ENCODE results near the gene RASSF3. TPM values are rescaled to one million over a fixed set of nuclear protein-coding genes. Genes with fewer than 3 reads are reported as not detected.

RASSF3 gene
- total RNA-seq, 4 donors from 2014 or later, result 14.7 to 18.3 (median 16.7) TPM

- Histone ChIP-seq H3K27ac (no peak overlapping the region), H3K36me3 (no peaks in the 10 kb centered on the region), H3K9me3 (peaks cover 0 to 17% (median 5%) of the 10 kb centered on the region in 4 donors), H3K4me1 (peaks cover 0 to 19% (median under 1%) of the 10 kb centered on the region in 4 donors), H3K27me3 (no peaks in the 10 kb centered on the region), H3K4me3 (no peak overlapping the region)
- DNase-seq (ENCODE audit: low spot score in 2 of 2), result no peak
- TF ChIP-seq CTCF (IDR thresholded peaks at IDR 0.05), result no peak
- no peak for TF ChIP-seq POLR2A (IDR thresholded peaks at IDR 0.05)
- TF ChIP-seq EP300 (IDR thresholded peaks at IDR 0.05), result no peak
These were observed 35.5 kb upstream of the RASSF3 start for GRCh38 chr12:64574837-64575236.

GRCh38 chr12:64577046-64577445 lies 33.2 kb upstream of the RASSF3 start:
- TF ChIP-seq POLR2A (IDR thresholded peaks at IDR 0.05) (no peak), EP300 (IDR thresholded peaks at IDR 0.05) (no peak), CTCF (IDR thresholded peaks at IDR 0.05) (no peak)
- Histone ChIP-seq H3K4me1 (no peaks in the 10 kb centered on the region), H3K27ac (no peak overlapping the region), H3K9me3 (peaks cover 0 to 17% (median 5%) of the 10 kb centered on the region in 4 donors), H3K36me3 (no peaks in the 10 kb centered on the region), H3K4me3 (no peak overlapping the region), H3K27me3 (no peaks in the 10 kb centered on the region)
- no peak for DNase-seq (ENCODE audit: low spot score in 2 of 2)
- 94 to 96% methylated on average over 4 of the region's 4 CpGs for whole genome bisulfite sequencing, 2 donors

GRCh38 chr12:64578566-64578965 lies 31.7 kb upstream of the RASSF3 start:
- H3K4me1 ChIP-seq, result peaks cover 0 to 9% (median 0%) of the 10 kb centered on the region in 4 donors
- TF ChIP-seq CTCF (IDR thresholded peaks at IDR 0.05), result no peak
- no peak for TF ChIP-seq POLR2A (IDR thresholded peaks at IDR 0.05)
- TF ChIP-seq EP300 (IDR thresholded peaks at IDR 0.05), result no peak
- H3K27ac ChIP-seq, result no peak overlapping the region
- 76 to 90% methylated on average over 4 of the region's 4 CpGs for WGBS, 2 donors
- no peak for DNase-seq (ENCODE audit: low spot score in 2 of 2)
- peaks cover 0 to 17% (median 5%) of the 10 kb centered on the region in 4 donors for H3K9me3 ChIP-seq
- no peak overlapping the region for H3K4me3 ChIP-seq
- H3K36me3 ChIP-seq, result no peaks in the 10 kb centered on the region
- no peaks in the 10 kb centered on the region for H3K27me3 ChIP-seq

- Histone ChIP-seq H3K27ac (no peak overlapping the region), H3K36me3 (no peaks in the 10 kb centered on the region), H3K4me3 (no peak overlapping the region), H3K27me3 (no peaks in the 10 kb centered on the region), H3K4me1 (peaks cover 0 to 19% (median 5%) of the 10 kb centered on the region in 4 donors), H3K9me3 (peaks cover 0 to 2% (median 0%) of the 10 kb centered on the region in 4 donors)
- DNase-seq (ENCODE audit: low spot score in 2 of 2), result no peak
- WGBS, 2 donors, result 86 to 88% methylated on average over 2 of the region's 2 CpGs
- no peak for TF ChIP-seq CTCF (IDR thresholded peaks at IDR 0.05)
- TF ChIP-seq EP300 (IDR thresholded peaks at IDR 0.05), result no peak
- no peak for TF ChIP-seq POLR2A (IDR thresholded peaks at IDR 0.05)
These were observed 29.6 kb upstream of the RASSF3 start for GRCh38 chr12:64580681-64581080.

GRCh38 chr12:64582114-64582513 lies 28.2 kb upstream of the RASSF3 start:
- peaks cover 0 to 19% (median 5%) of the 10 kb centered on the region in 4 donors for H3K4me1 ChIP-seq
- no peaks in the 10 kb centered on the region for H3K9me3 ChIP-seq
- TF ChIP-seq EP300 (IDR thresholded peaks at IDR 0.05), result no peak
- TF ChIP-seq CTCF (IDR thresholded peaks at IDR 0.05), result no peak
- TF ChIP-seq POLR2A (IDR thresholded peaks at IDR 0.05), result no peak
- 64 to 65% methylated on average over 3 of the region's 3 CpGs for WGBS, 2 donors
- no peaks in the 10 kb centered on the region for H3K27me3 ChIP-seq
- H3K4me3 ChIP-seq, result no peak overlapping the region
- H3K36me3 ChIP-seq, result no peaks in the 10 kb centered on the region
- no peak overlapping the region for H3K27ac ChIP-seq
- no peak for DNase-seq (ENCODE audit: low spot score in 2 of 2)
